OCI-LY3 (cell line): ENCODE results near the gene LRRC73.
"Not testable (repeated sequence)": the region's sequence is repeated elsewhere in the genome, so short reads cannot be mapped to it uniquely, and the experiment has no call there.

Source experiments
- H2AFZ ChIP-seq: fragments of 200-600, 300-600 bp; shearing (Covaris generic); 2 replicates; pipeline ENCODE4 v1.6.0; 2014; ENCODE audit warnings: antibody characterized with exemption, low read depth, low read length
- H3K27ac ChIP-seq: fragments of 200-600, 300-600 bp; sonication (generic); 2 replicates; pipeline ENCODE4 v1.5.1; 2014; ENCODE audit warnings: mild to moderate bottlenecking, low read length, moderate library complexity, mixed read lengths
- H3K27me3 ChIP-seq: fragments of 200-600, 300-600 bp; sonication (generic); 2 replicates; pipeline ENCODE4 v1.6.1; 2014; ENCODE audit warnings: low read depth, low read length, mixed read lengths
- H3K36me3 ChIP-seq: fragments of 200-600, 300-600 bp; sonication (generic); replicated peaks from 2 replicates; pipeline ENCODE3; 2014; ENCODE audit warnings: low read depth, low read length, mixed read lengths
- H3K4me1 ChIP-seq: fragments of 300-600, 200-600 bp; sonication (generic); 2 replicates; pipeline ENCODE4 v1.6.1; 2014; ENCODE audit warnings: low read length, mixed read lengths
- H3K4me2 ChIP-seq: fragments of 200-600, 300-600 bp; sonication (generic); 2 replicates; pipeline ENCODE4 v1.6.1; 2014; ENCODE audit warnings: low read length, mixed read lengths
- H3K4me3 ChIP-seq: fragments of 300-600, 200-600 bp; sonication (generic); 2 replicates; pipeline ENCODE4 v1.5.1; 2014; ENCODE audit warnings: antibody characterized with exemption, mild to moderate bottlenecking, low read length, moderate library complexity
- H3K79me2 ChIP-seq: fragments of 300-600, 200-600 bp; shearing (Covaris generic); 2 replicates; pipeline ENCODE4 v1.6.1; 2014; ENCODE audit warnings: mild to moderate bottlenecking, low read length, mixed read lengths
- H3K9ac ChIP-seq: fragments of 300-600, 200-600 bp; shearing (Covaris generic); 2 replicates; pipeline ENCODE4 v1.6.0; 2014; ENCODE audit warnings: mild to moderate bottlenecking, low read length, moderate library complexity
- H3K9me3 ChIP-seq: fragments of 200-600, 300-600 bp; shearing (Covaris generic); 2 replicates; pipeline ENCODE4 v1.6.1; 2014; ENCODE audit warnings: low read length, mixed read lengths; ENCODE audit not compliant: insufficient read depth
- H4K20me1 ChIP-seq: fragments of 200-600, 300-600 bp; sonication (generic); 2 replicates; pipeline ENCODE4 v1.6.1; 2016; ENCODE audit warnings: low read length, mixed read lengths; ENCODE audit not compliant: insufficient read depth
- EZH2phosphoT487 ChIP-seq: fragments of 200-600 bp; shearing (Covaris generic); IDR thresholded peaks from 2 replicates; pipeline ENCODE4 v1.6.1; 2018; ENCODE audit warnings: antibody characterized with exemption, mixed run types, low read depth
- TF ChIP-seq, protein P1 (sequence below): fragments of 200-600, 300-600 bp; sonication (generic); IDR thresholded peaks from 2 replicates; pipeline ENCODE4 v1.5.1; 2014; ENCODE audit warnings: antibody characterized with exemption, low read length, low read depth

Gene LRRC73

DNA sequence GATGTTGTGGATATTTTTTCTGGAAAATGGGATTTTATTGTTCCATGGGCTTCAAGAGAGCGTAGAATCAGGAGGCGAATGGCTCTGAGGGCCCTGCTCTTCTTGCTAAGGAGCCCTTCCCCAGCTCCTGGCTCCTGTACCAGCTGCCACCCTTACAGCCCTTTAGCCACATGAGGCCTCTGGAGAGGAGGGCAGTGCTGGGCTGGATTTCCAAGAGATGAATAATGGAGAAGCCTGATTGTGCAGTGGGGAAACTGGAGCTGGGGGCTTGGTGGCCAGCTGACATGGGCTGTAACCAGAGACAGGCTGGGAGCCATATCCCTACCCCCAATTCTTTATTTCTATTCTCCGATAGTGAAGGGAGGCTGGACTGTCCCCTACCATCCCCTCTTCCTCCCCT is 9.2 kb downstream of the LRRC73 start:
- Histone ChIP-seq H4K20me1 (peaks cover 7% of the 10 kb centered on the region; the same call in 1 of the 2 replicates), H3K9ac (no peak overlapping the region), H3K4me2 (no peak overlapping the region), H3K27me3 (no peaks in the 10 kb centered on the region), H3K27ac (no peak overlapping the region), H3K9me3 (no peaks in the 10 kb centered on the region), H2AFZ (no peak overlapping the region), H3K4me3 (no peak overlapping the region), H3K36me3 (peaks cover 49% of the 10 kb centered on the region), H3K79me2 (no peaks in the 10 kb centered on the region), H3K4me1 (no peaks in the 10 kb centered on the region)
- TF ChIP-seq EZH2phosphoT487 = no peak
- TF ChIP-seq, protein P1, sequence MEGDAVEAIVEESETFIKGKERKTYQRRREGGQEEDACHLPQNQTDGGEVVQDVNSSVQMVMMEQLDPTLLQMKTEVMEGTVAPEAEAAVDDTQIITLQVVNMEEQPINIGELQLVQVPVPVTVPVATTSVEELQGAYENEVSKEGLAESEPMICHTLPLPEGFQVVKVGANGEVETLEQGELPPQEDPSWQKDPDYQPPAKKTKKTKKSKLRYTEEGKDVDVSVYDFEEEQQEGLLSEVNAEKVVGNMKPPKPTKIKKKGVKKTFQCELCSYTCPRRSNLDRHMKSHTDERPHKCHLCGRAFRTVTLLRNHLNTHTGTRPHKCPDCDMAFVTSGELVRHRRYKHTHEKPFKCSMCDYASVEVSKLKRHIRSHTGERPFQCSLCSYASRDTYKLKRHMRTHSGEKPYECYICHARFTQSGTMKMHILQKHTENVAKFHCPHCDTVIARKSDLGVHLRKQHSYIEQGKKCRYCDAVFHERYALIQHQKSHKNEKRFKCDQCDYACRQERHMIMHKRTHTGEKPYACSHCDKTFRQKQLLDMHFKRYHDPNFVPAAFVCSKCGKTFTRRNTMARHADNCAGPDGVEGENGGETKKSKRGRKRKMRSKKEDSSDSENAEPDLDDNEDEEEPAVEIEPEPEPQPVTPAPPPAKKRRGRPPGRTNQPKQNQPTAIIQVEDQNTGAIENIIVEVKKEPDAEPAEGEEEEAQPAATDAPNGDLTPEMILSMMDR = no peak

DNA sequence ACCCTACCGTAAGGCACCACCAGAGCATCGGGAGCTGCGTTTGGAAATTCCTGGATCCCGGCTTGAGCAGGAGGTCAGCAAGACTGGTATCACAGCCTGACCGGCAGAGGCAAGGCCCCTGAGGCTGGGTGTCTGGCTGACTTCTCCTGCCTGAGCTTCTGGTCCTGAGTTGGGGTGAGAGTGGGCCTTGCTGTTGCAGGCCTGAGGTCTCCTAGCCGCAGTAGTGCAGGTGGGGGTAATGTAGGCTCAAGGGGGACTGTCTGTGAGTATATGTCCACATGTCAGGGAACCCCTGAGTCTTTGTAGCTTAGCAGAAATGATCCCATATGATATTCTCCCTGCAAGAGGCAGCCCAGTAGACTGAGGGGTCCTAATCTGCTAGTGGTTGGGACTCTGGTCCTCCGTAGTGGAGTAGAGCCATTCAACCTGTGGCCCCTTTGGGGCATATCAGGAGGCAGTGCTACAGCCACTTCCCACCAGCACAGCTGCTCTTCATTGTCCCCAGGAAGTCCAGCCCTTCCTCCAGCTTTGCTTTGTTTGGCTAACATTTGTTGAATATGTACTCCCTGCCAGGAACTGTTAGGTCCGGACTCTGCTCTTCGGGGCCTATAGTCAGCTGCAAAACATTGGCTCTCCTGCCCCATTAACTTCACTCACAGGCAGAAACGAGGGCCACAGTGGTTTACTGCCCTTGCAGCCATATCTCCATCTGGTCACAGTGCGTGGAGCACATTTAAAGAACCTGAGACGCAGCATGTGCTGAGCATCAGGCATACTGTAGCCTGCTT is 10.9 kb downstream of the LRRC73 start:
- Histone ChIP-seq H2AFZ (no peak overlapping the region), H4K20me1 (peaks cover 7% of the 10 kb centered on the region; the same call in 1 of the 2 replicates), H3K27ac (no peak overlapping the region), H3K79me2 (peaks cover 3% of the 10 kb centered on the region; the same call in 1 of the 2 replicates), H3K4me3 (no peak overlapping the region), H3K9me3 (no peaks in the 10 kb centered on the region), H3K36me3 (peaks cover 41% of the 10 kb centered on the region), H3K9ac (no peak overlapping the region), H3K27me3 (no peaks in the 10 kb centered on the region), H3K4me2 (no peak overlapping the region), H3K4me1 (no peaks in the 10 kb centered on the region)
- TF ChIP-seq EZH2phosphoT487 = no peak

DNA sequence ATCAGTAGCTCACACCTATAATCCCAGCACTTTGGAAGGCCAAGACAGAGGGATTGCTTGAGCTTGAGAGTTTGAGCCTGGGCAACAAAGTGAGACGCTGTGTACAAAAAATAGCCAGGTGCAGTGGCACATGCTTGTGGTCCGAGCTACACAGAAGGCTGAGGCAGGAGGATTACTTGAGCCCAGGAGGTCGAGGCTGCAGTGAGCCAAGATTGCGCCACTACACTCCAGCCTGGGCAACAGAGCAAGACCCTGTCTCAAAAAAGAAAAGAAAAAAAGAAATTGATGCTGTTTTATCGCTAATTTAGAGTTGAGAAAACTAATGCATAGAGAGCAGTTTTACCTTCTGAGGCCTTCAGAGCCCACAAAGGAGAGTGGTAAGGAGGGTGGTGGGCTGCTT is 11.9 kb downstream of the LRRC73 start:
- H3K27me3 ChIP-seq, H3K9ac ChIP-seq, H3K4me2 ChIP-seq, H3K4me3 ChIP-seq, H2AFZ ChIP-seq, H3K9me3 ChIP-seq, H3K79me2 ChIP-seq, H3K27ac ChIP-seq, H3K4me1 ChIP-seq: not testable (repeated sequence)
- Histone ChIP-seq H4K20me1 (peaks cover 14% of the 10 kb centered on the region), H3K36me3 (peaks cover 38% of the 10 kb centered on the region)

DNA sequence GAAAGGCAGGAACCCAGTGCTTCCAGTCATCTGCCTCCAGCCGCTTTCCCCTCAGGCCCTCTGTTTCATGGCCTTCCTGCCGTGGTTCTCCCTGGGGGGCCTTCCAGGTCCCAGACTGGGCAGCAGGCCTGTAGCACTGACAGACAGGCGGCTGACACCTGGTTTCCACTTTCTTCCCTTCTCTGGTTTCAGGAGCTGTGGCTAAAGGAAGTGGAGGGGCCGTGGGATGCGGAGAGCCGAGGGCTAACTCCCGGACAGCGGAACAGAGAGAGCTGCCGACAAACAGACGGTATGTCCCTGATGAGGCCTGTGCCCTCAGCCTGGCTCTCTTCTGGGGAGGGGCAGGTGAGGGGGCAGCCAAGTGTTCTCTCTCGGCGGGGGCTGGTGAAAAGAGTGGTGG is 12.5 kb downstream of the LRRC73 start:
- no peak overlapping the region for H3K4me3 ChIP-seq
- H3K79me2 ChIP-seq = peaks cover 4% of the 10 kb centered on the region; the same call in 1 of the 2 replicates
- H3K4me2 ChIP-seq = no peak overlapping the region
- H3K27me3 ChIP-seq = no peaks in the 10 kb centered on the region
- H3K27ac ChIP-seq = no peak overlapping the region
- H2AFZ ChIP-seq = no peak overlapping the region
- H3K9ac ChIP-seq = no peak overlapping the region
- H3K36me3 ChIP-seq = peaks cover 34% of the 10 kb centered on the region
- H3K4me1 ChIP-seq = no peaks in the 10 kb centered on the region
- TF ChIP-seq EZH2phosphoT487 = no peak
- TF ChIP-seq, protein P1 = no peak
- peaks cover 20% of the 10 kb centered on the region for H4K20me1 ChIP-seq
- H3K9me3 ChIP-seq = no peaks in the 10 kb centered on the region

DNA sequence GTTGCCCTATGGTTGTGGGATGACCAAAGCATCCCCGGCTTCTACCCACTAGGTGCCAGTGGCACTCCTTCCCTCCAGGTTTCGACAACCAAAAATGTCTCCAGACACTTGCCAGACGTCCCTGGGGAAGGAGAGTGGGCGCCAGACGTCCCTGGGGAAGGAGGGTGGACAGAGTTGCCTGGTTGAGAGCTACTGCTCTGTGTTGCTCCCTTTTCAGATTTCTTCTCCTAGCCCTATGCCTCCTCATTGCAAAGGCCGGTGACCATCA is 13.1 kb downstream of the LRRC73 start:
- no peaks in the 10 kb centered on the region for H3K27me3 ChIP-seq
- no peak overlapping the region for H3K9ac ChIP-seq
- no peak overlapping the region for H3K27ac ChIP-seq
- no peak overlapping the region for H3K4me3 ChIP-seq
- peaks cover 28% of the 10 kb centered on the region for H3K36me3 ChIP-seq
- no peak overlapping the region for H2AFZ ChIP-seq
- no peak overlapping the region for H3K4me2 ChIP-seq
- H4K20me1 ChIP-seq = peaks cover 26% of the 10 kb centered on the region
- TF ChIP-seq, protein P1 = no peak
- TF ChIP-seq EZH2phosphoT487 = no peak
- H3K79me2 ChIP-seq = peaks cover 10% of the 10 kb centered on the region; the same call in 1 of the 2 replicates
- H3K9me3 ChIP-seq = no peaks in the 10 kb centered on the region
- no peaks in the 10 kb centered on the region for H3K4me1 ChIP-seq
